Skin of body (tissue), 2 donors: ENCODE measurements around the gene NFXL1. TPM values are rescaled to one million over a fixed set of nuclear protein-coding genes. Genes with fewer than 3 reads are reported as not detected.
"Not testable (repeated sequence)": the region's sequence is repeated elsewhere in the genome, so short reads cannot be mapped to it uniquely, and the experiment has no call there.

ENCODE experiments used
- DNase-seq: peaks from one replicate; lab custom pipeline; 2025; lab: John Stamatoyannopoulos, UW
- total RNA-seq: library from RNA; depleted of rRNA; stranded (reverse); fragments of >200 nt; gene quantifications from one replicate; pipeline ENCODE4 v1.2.3, GENCODE V29; 2014

Gene NFXL1
- 13.5 TPM for total RNA-seq

GRCh38 chr4:47914220-47914925 is at the start of gene NFXL1:
Gene NFXL1, minus strand, starts transcription at chr4:47914583. Its CDS starts 380 bp downstream, at chr4:47914203.
- peak; percentile 95 for DNase-seq

- no peak for DNase-seq
Observed at GRCh38 chr4:47954677-47955076, 40.3 kb upstream of the NFXL1 start.

GRCh38 chr4:47954245-47954644 is 39.9 kb upstream of the NFXL1 start:
- DNase-seq = no peak

- DNase-seq = no peak
Observed at GRCh38 chr4:47945930-47946726, 31.7 kb upstream of the NFXL1 start.

- no peak for DNase-seq
Observed at GRCh38 chr4:47942081-47942819, 27.9 kb upstream of the NFXL1 start.

GRCh38 chr4:47939456-47939855 is 25.1 kb upstream of the NFXL1 start:
- no peak for DNase-seq

- DNase-seq = no peak
Observed at GRCh38 chr4:47936336-47936735, 22.0 kb upstream of the NFXL1 start.

GRCh38 chr4:47933840-47934239 is 19.5 kb upstream of the NFXL1 start:
- DNase-seq = peak; percentile 14

- DNase-seq = peak; percentile 41
Observed at GRCh38 chr4:47930971-47931804, 16.8 kb upstream of the NFXL1 start.

- no peak for DNase-seq
Observed at GRCh38 chr4:47929682-47930201, 15.4 kb upstream of the NFXL1 start.

- DNase-seq = peak; percentile 9
Observed at GRCh38 chr4:47926667-47927258, 12.4 kb upstream of the NFXL1 start.

GRCh38 chr4:47923261-47923608 is 8.9 kb upstream of the NFXL1 start:
- DNase-seq = not testable (repeated sequence)

GRCh38 chr4:47922436-47923260 is 8.3 kb upstream of the NFXL1 start:
- DNase-seq = not testable (repeated sequence)

GRCh38 chr4:47917163-47917562 is 2.8 kb upstream of the NFXL1 start:
- DNase-seq = not testable (repeated sequence)

- no peak for DNase-seq
Observed at GRCh38 chr4:47915378-47915777, 995 bp upstream of the NFXL1 start.

- DNase-seq = no peak
Observed at GRCh38 chr4:47914926-47915237, 499 bp upstream of the NFXL1 start.

GRCh38 chr4:47913861-47914219 is 543 bp downstream of the NFXL1 start:
- DNase-seq = no peak

GRCh38 chr4:47913330-47913729 is 1.1 kb downstream of the NFXL1 start:
- DNase-seq = no peak

GRCh38 chr4:47907089-47907646 is 7.2 kb downstream of the NFXL1 start:
- DNase-seq = no peak

- DNase-seq = no peak
Observed at GRCh38 chr4:47899639-47900038, 14.7 kb downstream of the NFXL1 start.
